ENCODE results near the gene MEIS3.

MEIS3 gene

GRCh38 chr19:47435196-47435595 lies 15.9 kb upstream of the MEIS3 start:
- no peak overlapping the region for H3K27ac ChIP-seq (ENCODE audit: low read depth, low read length)
- no peak overlapping the region for H3K4me3 ChIP-seq (ENCODE audit: low read depth, low read length)
- H3K4me1 ChIP-seq (ENCODE audit: control insufficient read depth, insufficient read depth, low read length, unreplicated experiment): no peaks in the 10 kb centered on the region
- no peaks in the 10 kb centered on the region for H3K36me3 ChIP-seq (ENCODE audit: insufficient read depth, low read length)
- no peaks in the 10 kb centered on the region for H3K79me2 ChIP-seq (ENCODE audit: control insufficient read depth, insufficient read depth, low read length, unreplicated experiment)
- H3K27me3 ChIP-seq (ENCODE audit: insufficient read depth, low read length): no peaks in the 10 kb centered on the region
- H2AFZ ChIP-seq (ENCODE audit: low read length, unreplicated experiment): no peak overlapping the region

GRCh38 chr19:47434088-47434487 lies 14.8 kb upstream of the MEIS3 start:
- H3K36me3 ChIP-seq (ENCODE audit: insufficient read depth, low read length): no peaks in the 10 kb centered on the region
- no peak overlapping the region for H3K27ac ChIP-seq (ENCODE audit: low read depth, low read length)
- peaks cover 2% of the 10 kb centered on the region for H3K4me1 ChIP-seq (ENCODE audit: control insufficient read depth, insufficient read depth, low read length, unreplicated experiment)
- H3K79me2 ChIP-seq (ENCODE audit: control insufficient read depth, insufficient read depth, low read length, unreplicated experiment): no peaks in the 10 kb centered on the region
- H3K4me3 ChIP-seq (ENCODE audit: low read depth, low read length): no peak overlapping the region
- no peaks in the 10 kb centered on the region for H3K27me3 ChIP-seq (ENCODE audit: insufficient read depth, low read length)
- no peak overlapping the region for H2AFZ ChIP-seq (ENCODE audit: low read length, unreplicated experiment)

- Histone ChIP-seq H3K4me1 (ENCODE audit: control insufficient read depth, insufficient read depth, low read length, unreplicated experiment) (peaks cover 6% of the 10 kb centered on the region), H3K36me3 (ENCODE audit: insufficient read depth, low read length) (no peaks in the 10 kb centered on the region), H3K4me3 (ENCODE audit: low read depth, low read length) (no peak overlapping the region), H3K79me2 (ENCODE audit: control insufficient read depth, insufficient read depth, low read length, unreplicated experiment) (no peaks in the 10 kb centered on the region), H3K27ac (ENCODE audit: low read depth, low read length) (no peak overlapping the region), H2AFZ (ENCODE audit: low read length, unreplicated experiment) (no peak overlapping the region), H3K27me3 (ENCODE audit: insufficient read depth, low read length) (no peaks in the 10 kb centered on the region)
Measured at GRCh38 chr19:47433121-47433520, 13.8 kb upstream of the MEIS3 start.

GRCh38 chr19:47432499-47432898 lies 13.2 kb upstream of the MEIS3 start:
- H2AFZ ChIP-seq (ENCODE audit: low read length, unreplicated experiment): no peak overlapping the region
- H3K27ac ChIP-seq (ENCODE audit: low read depth, low read length): no peak overlapping the region
- H3K4me1 ChIP-seq (ENCODE audit: control insufficient read depth, insufficient read depth, low read length, unreplicated experiment): peaks cover 6% of the 10 kb centered on the region
- no peaks in the 10 kb centered on the region for H3K27me3 ChIP-seq (ENCODE audit: insufficient read depth, low read length)
- no peaks in the 10 kb centered on the region for H3K36me3 ChIP-seq (ENCODE audit: insufficient read depth, low read length)
- H3K4me3 ChIP-seq (ENCODE audit: low read depth, low read length): no peak overlapping the region
- H3K79me2 ChIP-seq (ENCODE audit: control insufficient read depth, insufficient read depth, low read length, unreplicated experiment): no peaks in the 10 kb centered on the region

- no peaks in the 10 kb centered on the region for H3K79me2 ChIP-seq (ENCODE audit: control insufficient read depth, insufficient read depth, low read length, unreplicated experiment)
Measured at GRCh38 chr19:47432091-47432490, 12.8 kb upstream of the MEIS3 start.

GRCh38 chr19:47430041-47430802 lies 10.9 kb upstream of the MEIS3 start:
- peak overlapping the region; percentile 37; the same call in 1 of the 2 replicates for H3K4me3 ChIP-seq (ENCODE audit: low read depth, low read length)
- H3K36me3 ChIP-seq (ENCODE audit: insufficient read depth, low read length): no peaks in the 10 kb centered on the region
- no peak overlapping the region for H3K27ac ChIP-seq (ENCODE audit: low read depth, low read length)
- no peaks in the 10 kb centered on the region for H3K27me3 ChIP-seq (ENCODE audit: insufficient read depth, low read length)
- H3K4me1 ChIP-seq (ENCODE audit: control insufficient read depth, insufficient read depth, low read length, unreplicated experiment): peaks cover 6% of the 10 kb centered on the region
- H3K79me2 ChIP-seq (ENCODE audit: control insufficient read depth, insufficient read depth, low read length, unreplicated experiment): no peaks in the 10 kb centered on the region
- H2AFZ ChIP-seq (ENCODE audit: low read length, unreplicated experiment): no peak overlapping the region

More at GRCh38 chr19:47432091-47432490, 12.8 kb upstream of the MEIS3 start:
- Histone ChIP-seq H2AFZ (ENCODE audit: low read length, unreplicated experiment) (no peak overlapping the region), H3K36me3 (ENCODE audit: insufficient read depth, low read length) (no peaks in the 10 kb centered on the region), H3K4me1 (ENCODE audit: control insufficient read depth, insufficient read depth, low read length, unreplicated experiment) (peaks cover 6% of the 10 kb centered on the region), H3K4me3 (ENCODE audit: low read depth, low read length) (no peak overlapping the region), H3K27me3 (ENCODE audit: insufficient read depth, low read length) (no peaks in the 10 kb centered on the region), H3K27ac (ENCODE audit: low read depth, low read length) (no peak overlapping the region)

GRCh38 chr19:47429140-47429793 lies 9.9 kb upstream of the MEIS3 start:
- Histone ChIP-seq H3K4me3 (ENCODE audit: low read depth, low read length) (no peak overlapping the region), H3K27ac (ENCODE audit: low read depth, low read length) (no peak overlapping the region), H3K27me3 (ENCODE audit: insufficient read depth, low read length) (no peaks in the 10 kb centered on the region), H2AFZ (ENCODE audit: low read length, unreplicated experiment) (no peak overlapping the region), H3K4me1 (ENCODE audit: control insufficient read depth, insufficient read depth, low read length, unreplicated experiment) (peaks cover 6% of the 10 kb centered on the region), H3K79me2 (ENCODE audit: control insufficient read depth, insufficient read depth, low read length, unreplicated experiment) (no peaks in the 10 kb centered on the region), H3K36me3 (ENCODE audit: insufficient read depth, low read length) (no peaks in the 10 kb centered on the region)

- Histone ChIP-seq H3K27me3 (ENCODE audit: insufficient read depth, low read length) (peaks cover 7% of the 10 kb centered on the region), H3K27ac (ENCODE audit: low read depth, low read length) (peak overlapping the region; percentile 17; the same call in 1 of the 2 replicates), H3K36me3 (ENCODE audit: insufficient read depth, low read length) (no peaks in the 10 kb centered on the region), H3K4me3 (ENCODE audit: low read depth, low read length) (peak overlapping the region; percentile 42), H3K79me2 (ENCODE audit: control insufficient read depth, insufficient read depth, low read length, unreplicated experiment) (no peaks in the 10 kb centered on the region), H3K4me1 (ENCODE audit: control insufficient read depth, insufficient read depth, low read length, unreplicated experiment) (peaks cover 6% of the 10 kb centered on the region), H2AFZ (ENCODE audit: low read length, unreplicated experiment) (no peak overlapping the region)
Measured at GRCh38 chr19:47428177-47428894, 9.0 kb upstream of the MEIS3 start.

GRCh38 chr19:47427241-47428176 lies 8.2 kb upstream of the MEIS3 start:
- peak overlapping the region; percentile 42 for H3K4me3 ChIP-seq (ENCODE audit: low read depth, low read length)
- H3K27ac ChIP-seq (ENCODE audit: low read depth, low read length): peak overlapping the region; percentile 17; the same call in 1 of the 2 replicates
- peaks cover 15% of the 10 kb centered on the region for H3K27me3 ChIP-seq (ENCODE audit: insufficient read depth, low read length)
- no peak overlapping the region for H2AFZ ChIP-seq (ENCODE audit: low read length, unreplicated experiment)
- peaks cover 6% of the 10 kb centered on the region for H3K4me1 ChIP-seq (ENCODE audit: control insufficient read depth, insufficient read depth, low read length, unreplicated experiment)
- no peaks in the 10 kb centered on the region for H3K36me3 ChIP-seq (ENCODE audit: insufficient read depth, low read length)
- no peaks in the 10 kb centered on the region for H3K79me2 ChIP-seq (ENCODE audit: control insufficient read depth, insufficient read depth, low read length, unreplicated experiment)
